Left lung (tissue), 10 donors: ENCODE results near the gene CLDN15. TPM values are rescaled to one million over a fixed set of nuclear protein-coding genes. Genes with fewer than 3 reads are reported as not detected.

Source experiments
- ATAC-seq: fragments of 200-7000 bp; cut with Tn5 transposase; one replicate; pipeline ENCODE4 v1.9.1; 2020; ENCODE audit warnings: moderate library complexity
- DNase-seq, 4 donors: peaks; one replicate each; pipeline ENCODE4 v3.0.0-alpha.2; 2013 to 2020
- H3K27ac ChIP-seq, 2 donors: fragments of 200-600 bp; sonication (generic) in 1 of 2; one replicate each; pipeline versions ENCODE4 v1.5.0 to v1.8.0; 2020 to 2021
- H3K27me3 ChIP-seq, 2 donors: fragments of 200-600 bp; sonication (generic) in 1 of 2; one replicate each; pipeline versions ENCODE4 v1.5.0 to v1.8.0; 2020 to 2021
- H3K36me3 ChIP-seq, 2 donors: fragments of 200-600 bp; sonication (generic) in 1 of 2; one replicate each; pipeline versions ENCODE4 v1.5.0 to v1.8.0; 2020 to 2021
- H3K4me1 ChIP-seq, 2 donors: fragments of 200-600 bp; one replicate each; pipeline ENCODE4 v1.8.0; 2021
- H3K4me3 ChIP-seq, 2 donors: fragments of 200-600 bp; sonication (generic) in 1 of 2; one replicate each; pipeline versions ENCODE4 v1.5.0 to v1.8.0; 2020 to 2021; ENCODE audit warnings: mild to moderate bottlenecking in 1 of 2
- H3K9me3 ChIP-seq, 2 donors: fragments of 200-600 bp; sonication (generic) in 1 of 2; one replicate each; pipeline versions ENCODE4 v1.5.0 to v1.8.0; 2020 to 2021
- CTCF ChIP-seq, 2 donors: fragments of 200-600 bp; sonication (generic) in 1 of 2; IDR thresholded peaks; one replicate each; pipeline versions ENCODE4 v1.5.0 to v1.8.0; 2021; ENCODE audit warnings: antibody characterized with exemption in 2 of 2
- intact Hi-C, 2 donors: fragments of 100-400 bp; cut with DNase I; formaldehyde crosslinking; loops; one replicate each; pipeline versions ENCODE4 v1.11.2 to v1.14.2; 2022
- polyA plus RNA-seq, 6 donors: library from polyadenylated mRNA; unstranded; fragments of 120-200 nt; gene quantifications; one replicate each; pipeline ENCODE4 v1.2.1, GENCODE V29; 2013; ENCODE audit not compliant: insufficient read length in 6 of 6
- total RNA-seq, 2 donors: library from RNA; stranded (reverse); fragmentation: NEBNext Ultra II Directional; extraction: Animal tissue kit (Norgen Biotek cat#: 25700); gene quantifications; one replicate each; pipeline ENCODE4 v1.2.1, GENCODE V29; 2021
- donor health status: DM: no; HTN: yes; CAD: no.
- donor health status: DM: no; HTN: no; CAD: no.

Gene CLDN15
- total and polyA plus RNA-seq, 8 donors, result 7.6 to 19.0 (median 15.1) TPM

- DNase-seq (no peak), ATAC-seq (no peak)
- peaks cover 27 to 94% of the 10 kb centered on the region in 2 donors for H3K27me3 ChIP-seq
- no peaks in the 10 kb centered on the region for H3K4me1 ChIP-seq
- H3K27ac ChIP-seq, result no peak overlapping the region
- intact Hi-C loops, result no loop called here
- H3K4me3 ChIP-seq, result no peak overlapping the region
- no peaks in the 10 kb centered on the region for H3K9me3 ChIP-seq
- no peaks in the 10 kb centered on the region for H3K36me3 ChIP-seq
- no peak for TF ChIP-seq CTCF (IDR thresholded peaks at IDR 0.05)
These were observed 39.1 kb downstream of the CLDN15 start for GRCh38 chr7:101198476-101198875.

- no peak for ATAC-seq
- intact Hi-C loops, result no loop called here
- Histone ChIP-seq H3K27ac (no peak overlapping the region), H3K4me1 (no peaks in the 10 kb centered on the region), H3K4me3 (no peak overlapping the region), H3K9me3 (no peaks in the 10 kb centered on the region), H3K36me3 (no peaks in the 10 kb centered on the region), H3K27me3 (peaks cover 27 to 89% of the 10 kb centered on the region in 2 donors)
- no peak for TF ChIP-seq CTCF (IDR thresholded peaks at IDR 0.05)
- no peak for DNase-seq
These were observed 39.6 kb downstream of the CLDN15 start for GRCh38 chr7:101197991-101198390.

GRCh38 chr7:101195884-101196283 lies 41.7 kb downstream of the CLDN15 start:
- H3K4me1 ChIP-seq, result no peaks in the 10 kb centered on the region
- no peaks in the 10 kb centered on the region for H3K36me3 ChIP-seq
- intact Hi-C loops, result no loop called here
- DNase-seq (no peak), ATAC-seq (no peak)
- peaks cover 5 to 68% of the 10 kb centered on the region in 2 donors for H3K27me3 ChIP-seq
- TF ChIP-seq CTCF (IDR thresholded peaks at IDR 0.05), result no peak
- no peak overlapping the region for H3K27ac ChIP-seq
- H3K9me3 ChIP-seq, result no peaks in the 10 kb centered on the region
- no peak overlapping the region for H3K4me3 ChIP-seq

GRCh38 chr7:101189109-101189508 lies 48.5 kb downstream of the CLDN15 start:
- Histone ChIP-seq H3K27me3 (peaks cover 0 to 45% of the 10 kb centered on the region in 2 donors), H3K27ac (no peak overlapping the region), H3K4me1 (no peaks in the 10 kb centered on the region), H3K4me3 (no peak overlapping the region), H3K9me3 (no peaks in the 10 kb centered on the region), H3K36me3 (no peaks in the 10 kb centered on the region)
- no peak for ATAC-seq
- no peak for DNase-seq
- intact Hi-C loops, result no loop called here
- TF ChIP-seq CTCF (IDR thresholded peaks at IDR 0.05), result no peak

- no peak overlapping the region for H3K27ac ChIP-seq
- TF ChIP-seq CTCF (IDR thresholded peaks at IDR 0.05), result no peak
These were observed 50.7 kb downstream of the CLDN15 start for GRCh38 chr7:101186844-101187428.

More at GRCh38 chr7:101186844-101187428, 50.7 kb downstream of the CLDN15 start:
- no peak for DNase-seq
- intact Hi-C loops, result no loop called here
- Histone ChIP-seq H3K4me1 (no peaks in the 10 kb centered on the region), H3K9me3 (no peaks in the 10 kb centered on the region), H3K4me3 (no peak overlapping the region), H3K36me3 (no peaks in the 10 kb centered on the region), H3K27me3 (peaks cover 0 to 60% of the 10 kb centered on the region in 2 donors)
- ATAC-seq, result no peak
